ENCODE results near the gene NCOR1. TPM values are rescaled to one million over a fixed set of nuclear protein-coding genes. Genes with fewer than 3 reads are reported as not detected.

Gene NCOR1
- total and polyA plus RNA-seq, 9 of the 15 experiments (the other 6 are each of a cell fraction or from before 2014, with no cell fraction given) = 20.2 to 66.5 (median 50.9) TPM

DNA sequence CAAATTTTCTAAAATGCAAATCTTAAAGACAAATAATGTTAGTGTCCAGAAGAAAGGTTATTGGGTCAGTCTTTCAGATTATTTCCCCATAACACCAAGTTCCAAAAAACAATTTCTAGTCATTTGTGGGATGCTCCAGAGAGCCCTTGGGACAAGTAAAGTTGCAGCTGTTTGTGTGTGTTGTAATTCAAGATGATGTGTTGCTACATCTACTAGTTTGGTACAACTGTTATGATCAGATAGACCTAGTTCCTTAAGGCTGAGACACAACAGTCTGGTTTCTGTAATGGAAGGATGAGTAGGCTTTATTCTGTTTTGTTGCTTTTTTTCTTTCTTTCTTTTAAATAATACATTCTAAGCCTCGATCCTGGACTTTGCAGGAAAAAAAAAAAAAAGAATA lies 43.6 kb upstream of the NCOR1 start:
- in situ Hi-C loops (cut with MboI) = no loop called here
- intact Hi-C loops (cut with micrococcal nuclease) = no loop called here
- H3K4me3 ChIP-seq = no peak overlapping the region
- 33% methylated on average over 1 of the region's 1 CpG for WGBS (ENCODE audit: insufficient coverage, low coverage, missing lambda C conversion rate)
- no peak overlapping the region for H3K9ac ChIP-seq (ENCODE audit: insufficient read depth in 1 of 2, low read depth in 2 of 2, low read length in 2 of 2)
- H3K4me1 ChIP-seq (replicated peaks in 1 of 2; ENCODE audit: control insufficient read depth in 2 of 2, insufficient read depth in 2 of 2, low read length in 2 of 2) = no peaks in the 10 kb centered on the region; a peak in 2 of 5 replicates
- no peaks in the 10 kb centered on the region for H3K9me1 ChIP-seq (ENCODE audit: control insufficient read depth, insufficient read depth, low read length)
- no peak overlapping the region for H3K4me2 ChIP-seq (ENCODE audit: insufficient read depth, low read length)
- H3K27ac ChIP-seq (ENCODE audit: extremely low read depth, low read depth, low read length) = no peak overlapping the region
- H3K27me3 ChIP-seq (ENCODE audit: control insufficient read depth in 2 of 2, insufficient read depth in 2 of 2, low read length in 2 of 2) = no peaks in the 10 kb centered on the region
- no peaks in the 10 kb centered on the region for H3K9me3 ChIP-seq (replicated peaks; ENCODE audit: control insufficient read depth, insufficient read depth, low read depth, low read length)
- H3K79me2 ChIP-seq (ENCODE audit: control insufficient read depth, insufficient read depth, low read length) = no peaks in the 10 kb centered on the region
- BruUV-seq (replicated peaks) = no TSS peak
- FAIRE-seq (no peak), ATAC-seq (no peak), DNase-seq (ENCODE audit: extremely low read depth in 1 of 4, low spot score in 3 of 4) (no peak)
- no peak overlapping the region for H2AFZ ChIP-seq (ENCODE audit: low read depth, low read length)
- H4K20me1 ChIP-seq (replicated peaks; ENCODE audit: control insufficient read depth, insufficient read depth, low read length) = no peaks in the 10 kb centered on the region
- H3K36me3 ChIP-seq (ENCODE audit: control insufficient read depth, insufficient read depth, low read length) = no peaks in the 10 kb centered on the region
- ChIA-PET CTCF (ENCODE audit: low intra/inter-chr PET ratio) (no interaction called here), POLR2A (interaction anchor here (0.7 to 0.9 kb wide), 2 partner anchors 50 to 122 kb away, joined by 3 read pairs; partner anchors contain the start of gene UBB)
- TF ChIP-seq ZNF584 (CRISPR knock-in tag; IDR thresholded peaks at IDR 0.05; ENCODE audit: low read depth) (no peak), BCL6 (CRISPR knock-in tag; IDR thresholded peaks at IDR 0.05) (no peak), SRSF9 (IDR thresholded peaks at IDR 0.05; ENCODE audit: borderline replicate concordance, low read depth, low read length) (no peak), RNF219 (CRISPR knock-in tag; IDR thresholded peaks at IDR 0.05) (no peak), ADNP (tag; IDR thresholded peaks at IDR 0.05) (no peak), SOX6 (IDR thresholded peaks at IDR 0.05) (no peak), RCOR1 (IDR thresholded peaks at IDR 0.05; ENCODE audit: borderline replicate concordance in 1 of 2, low read depth in 2 of 2, low read length in 2 of 2) (no peak), THAP7 (CRISPR knock-in tag; IDR thresholded peaks at IDR 0.05) (no peak), RBM17 (IDR thresholded peaks at IDR 0.05; ENCODE audit: borderline replicate concordance, low read depth, low read length) (no peak), CBX8 (IDR thresholded peaks at IDR 0.05; ENCODE audit: borderline replicate concordance, extremely low read depth, low read depth, low read length, poor library complexity, severe bottlenecking) (no peak)
- TF ChIP-seq, protein P1, sequence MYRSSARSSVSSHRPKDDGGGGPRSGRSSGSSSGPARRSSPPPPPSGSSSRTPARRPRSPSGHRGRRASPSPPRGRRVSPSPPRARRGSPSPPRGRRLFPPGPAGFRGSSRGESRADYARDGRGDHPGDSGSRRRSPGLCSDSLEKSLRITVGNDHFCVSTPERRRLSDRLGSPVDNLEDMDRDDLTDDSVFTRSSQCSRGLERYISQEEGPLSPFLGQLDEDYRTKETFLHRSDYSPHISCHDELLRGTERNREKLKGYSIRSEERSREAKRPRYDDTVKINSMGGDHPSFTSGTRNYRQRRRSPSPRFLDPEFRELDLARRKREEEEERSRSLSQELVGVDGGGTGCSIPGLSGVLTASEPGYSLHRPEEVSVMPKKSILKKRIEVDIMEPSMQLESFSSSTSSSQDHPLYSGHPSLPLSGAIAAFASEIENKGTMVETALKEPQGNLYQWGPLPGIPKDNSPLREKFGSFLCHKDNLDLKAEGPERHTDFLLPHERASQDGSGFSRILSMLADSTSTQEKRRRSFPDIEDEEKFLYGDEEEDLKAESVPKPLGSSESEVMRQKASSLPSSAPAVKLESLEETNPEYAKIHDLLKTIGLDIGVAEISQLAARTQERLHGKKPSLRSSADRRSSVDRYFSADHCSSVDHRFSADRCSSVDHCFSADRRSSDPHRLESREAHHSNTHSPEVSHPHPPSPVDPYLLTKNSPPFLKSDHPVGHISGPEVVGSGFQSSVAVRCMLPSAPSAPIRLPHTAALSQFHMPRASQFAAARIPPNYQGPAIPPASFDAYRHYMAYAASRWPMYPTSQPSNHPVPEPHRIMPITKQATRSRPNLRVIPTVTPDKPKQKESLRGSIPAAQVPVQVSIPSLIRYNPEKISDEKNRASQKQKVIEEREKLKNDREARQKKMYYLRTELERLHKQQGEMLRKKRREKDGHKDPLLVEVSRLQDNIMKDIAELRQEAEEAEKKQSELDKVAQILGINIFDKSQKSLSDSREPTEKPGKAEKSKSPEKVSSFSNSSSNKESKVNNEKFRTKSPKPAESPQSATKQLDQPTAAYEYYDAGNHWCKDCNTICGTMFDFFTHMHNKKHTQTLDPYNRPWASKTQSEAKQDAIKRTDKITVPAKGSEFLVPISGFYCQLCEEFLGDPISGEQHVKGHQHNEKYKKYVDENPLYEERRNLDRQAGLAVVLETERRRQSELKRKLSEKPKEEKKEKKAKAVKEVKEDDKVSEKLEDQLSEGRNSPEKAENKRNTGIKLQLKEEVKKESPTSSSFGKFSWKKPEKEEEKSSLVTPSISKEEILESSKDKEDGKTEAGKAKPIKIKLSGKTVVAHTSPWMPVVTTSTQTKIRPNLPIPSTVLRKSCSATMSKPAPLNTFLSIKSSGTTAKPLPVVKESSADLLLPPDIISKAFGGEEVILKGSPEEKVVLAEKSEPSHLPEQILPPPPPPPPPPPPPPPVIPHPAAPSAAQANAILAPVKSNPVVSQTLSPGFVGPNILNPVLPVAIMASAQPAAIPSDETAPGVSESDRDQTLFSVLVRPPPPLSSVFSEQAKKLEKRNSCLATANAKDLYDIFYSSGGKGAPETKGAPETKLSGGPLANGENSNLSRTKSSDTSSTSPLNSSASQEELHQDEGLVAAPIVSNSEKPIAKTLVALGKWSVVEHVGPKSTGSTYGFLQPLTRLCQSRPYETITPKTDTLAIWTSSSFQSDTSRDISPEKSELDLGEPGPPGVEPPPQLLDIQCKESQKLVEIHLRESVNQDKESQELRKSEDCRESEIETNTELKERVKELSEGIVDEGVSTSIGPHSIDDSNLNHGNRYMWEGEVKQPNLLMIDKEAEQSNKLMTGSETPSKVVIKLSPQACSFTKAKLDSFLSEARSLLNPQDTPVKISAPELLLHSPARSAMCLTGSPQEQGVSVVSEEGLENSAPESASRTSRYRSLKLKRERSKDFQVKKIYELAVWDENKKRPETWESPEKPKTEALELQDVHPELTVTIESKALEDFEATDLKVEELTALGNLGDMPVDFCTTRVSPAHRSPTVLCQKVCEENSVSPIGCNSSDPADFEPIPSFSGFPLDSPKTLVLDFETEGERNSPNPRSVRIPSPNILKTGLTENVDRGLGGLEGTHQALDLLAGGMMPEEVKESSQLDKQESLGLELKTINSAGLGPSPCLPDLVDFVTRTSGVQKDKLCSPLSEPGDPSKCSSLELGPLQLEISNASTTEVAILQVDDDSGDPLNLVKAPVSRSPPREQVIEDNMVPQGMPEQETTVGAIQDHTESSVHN (IDR thresholded peaks at IDR 0.05; ENCODE audit: borderline replicate concordance in 1 of 2, low read depth in 1 of 2) = no peak
